ENCODE results near the gene NSD2.
"Not testable (repeated sequence)": the region's sequence is repeated elsewhere in the genome, so short reads cannot be mapped to it uniquely, and the experiment has no call there.

NSD2 gene

GRCh38 chr4:1834047-1834775, 37.0 kb upstream of the NSD2 start:
- TF ChIP-seq, protein P1, sequence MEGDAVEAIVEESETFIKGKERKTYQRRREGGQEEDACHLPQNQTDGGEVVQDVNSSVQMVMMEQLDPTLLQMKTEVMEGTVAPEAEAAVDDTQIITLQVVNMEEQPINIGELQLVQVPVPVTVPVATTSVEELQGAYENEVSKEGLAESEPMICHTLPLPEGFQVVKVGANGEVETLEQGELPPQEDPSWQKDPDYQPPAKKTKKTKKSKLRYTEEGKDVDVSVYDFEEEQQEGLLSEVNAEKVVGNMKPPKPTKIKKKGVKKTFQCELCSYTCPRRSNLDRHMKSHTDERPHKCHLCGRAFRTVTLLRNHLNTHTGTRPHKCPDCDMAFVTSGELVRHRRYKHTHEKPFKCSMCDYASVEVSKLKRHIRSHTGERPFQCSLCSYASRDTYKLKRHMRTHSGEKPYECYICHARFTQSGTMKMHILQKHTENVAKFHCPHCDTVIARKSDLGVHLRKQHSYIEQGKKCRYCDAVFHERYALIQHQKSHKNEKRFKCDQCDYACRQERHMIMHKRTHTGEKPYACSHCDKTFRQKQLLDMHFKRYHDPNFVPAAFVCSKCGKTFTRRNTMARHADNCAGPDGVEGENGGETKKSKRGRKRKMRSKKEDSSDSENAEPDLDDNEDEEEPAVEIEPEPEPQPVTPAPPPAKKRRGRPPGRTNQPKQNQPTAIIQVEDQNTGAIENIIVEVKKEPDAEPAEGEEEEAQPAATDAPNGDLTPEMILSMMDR (conservative IDR thresholded peaks at IDR 0.05; ENCODE audit: low read depth, low read length): no peak
- no peak for DNase-seq (ENCODE audit: low read depth)
- no peak overlapping the region for H3K4me3 ChIP-seq (ENCODE audit: low read length)

- DNase-seq (ENCODE audit: low read depth); H3K4me3 ChIP-seq (ENCODE audit: low read length): not testable (repeated sequence)
Observed at GRCh38 chr4:1835836-1836235, 35.4 kb upstream of the NSD2 start.

DNA sequence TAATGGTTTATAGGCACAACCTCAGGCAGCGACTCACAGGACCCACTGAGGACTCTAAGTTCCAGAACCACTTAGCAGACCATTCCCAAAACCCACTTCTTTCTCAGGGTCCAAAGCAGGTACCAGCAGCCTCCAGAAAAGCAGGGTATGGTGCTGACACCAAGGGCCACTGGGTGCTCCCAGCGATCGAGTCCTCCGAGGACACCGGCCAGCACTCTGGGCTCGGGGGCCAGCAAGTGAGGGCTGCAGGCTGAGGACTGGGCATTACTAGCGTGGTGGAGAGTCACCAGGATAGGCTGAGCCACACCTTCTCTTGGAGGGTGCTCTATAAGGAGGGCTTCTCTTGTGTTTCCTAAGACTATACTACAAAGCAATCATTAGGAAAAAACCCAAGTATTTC, 34.5 kb upstream of the NSD2 start:
- no peak for DNase-seq (ENCODE audit: low read depth)
- H3K4me3 ChIP-seq (ENCODE audit: low read length): no peak overlapping the region
- TF ChIP-seq, protein P1 (conservative IDR thresholded peaks at IDR 0.05; ENCODE audit: low read depth, low read length): no peak

GRCh38 chr4:1837069-1837468, 34.1 kb upstream of the NSD2 start:
- TF ChIP-seq, protein P1 (conservative IDR thresholded peaks at IDR 0.05; ENCODE audit: low read depth, low read length): no peak
- H3K4me3 ChIP-seq (ENCODE audit: low read length): no peak overlapping the region
- DNase-seq (ENCODE audit: low read depth): no peak

GRCh38 chr4:1839282-1839681, 31.9 kb upstream of the NSD2 start:
- H3K4me3 ChIP-seq (ENCODE audit: low read length): no peak overlapping the region
- TF ChIP-seq, protein P1 (conservative IDR thresholded peaks at IDR 0.05; ENCODE audit: low read depth, low read length): no peak
- DNase-seq (ENCODE audit: low read depth): no peak

DNA sequence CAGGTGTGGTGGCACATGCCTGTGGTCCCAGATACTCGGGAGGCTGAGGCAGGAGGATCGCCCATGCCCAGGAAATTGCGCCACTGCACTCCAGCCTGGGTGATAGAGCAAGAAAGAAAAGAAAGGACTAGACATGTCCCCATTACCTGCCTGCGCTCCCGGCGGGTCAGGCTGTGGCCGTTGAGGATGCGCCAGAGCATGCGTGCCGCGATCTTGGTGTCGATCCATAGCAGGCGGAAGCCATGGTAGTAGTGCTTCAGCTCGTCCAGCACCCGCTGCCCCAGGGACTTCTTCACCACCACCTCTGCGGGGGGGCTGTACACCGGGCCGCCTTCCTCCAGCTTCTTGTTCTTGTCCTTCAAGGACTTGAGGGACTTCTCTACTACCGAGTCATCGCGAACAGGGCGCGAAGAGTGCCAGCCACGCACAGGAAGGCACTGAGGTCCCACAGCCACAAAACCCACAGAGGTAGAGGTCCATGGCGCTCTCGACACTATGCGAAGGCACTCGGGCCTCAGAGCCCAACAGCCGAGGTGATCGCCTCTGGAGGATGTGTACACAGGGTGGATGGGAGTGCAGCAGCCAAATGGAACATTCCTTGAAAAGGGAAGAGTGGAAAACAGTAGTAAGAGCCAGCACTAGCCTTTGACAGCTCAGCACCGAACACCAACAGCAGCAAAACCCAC, 29.8 kb upstream of the NSD2 start:
- TF ChIP-seq, protein P1 (conservative IDR thresholded peaks at IDR 0.05; ENCODE audit: low read depth, low read length): no peak
- no peak overlapping the region for H3K4me3 ChIP-seq (ENCODE audit: low read length)
- DNase-seq (ENCODE audit: low read depth): no peak

- no peak for DNase-seq (ENCODE audit: low read depth)
- H3K4me3 ChIP-seq (ENCODE audit: low read length): no peak overlapping the region
- TF ChIP-seq, protein P1 (conservative IDR thresholded peaks at IDR 0.05; ENCODE audit: low read depth, low read length): no peak
Observed at GRCh38 chr4:1841887-1842210, 29.3 kb upstream of the NSD2 start.

Measured in retinal pigment epithelial cell (primary cell).